Hepatocyte (in vitro differentiated cells): ENCODE data around the gene KRTAP4-4. TPM values are rescaled to one million over a fixed set of nuclear protein-coding genes. Genes with fewer than 3 reads are reported as not detected.
"Not testable (repeated sequence)": the region's sequence is repeated elsewhere in the genome, so short reads cannot be mapped to it uniquely, and the experiment has no call there.

Experiments used
- DNase-seq: peaks from one replicate; pipeline ENCODE4 v3.0.0-alpha.2; 2016; ENCODE audit warnings: low spot score
- H2AFZ ChIP-seq: fragments of 200-600 bp; sonication (generic); 2 replicates; pipeline ENCODE4 v1.6.0; 2016; ENCODE audit warnings: antibody characterized with exemption, mild to moderate bottlenecking
- H3K27ac ChIP-seq: fragments of 200-600 bp; sonication (generic); 2 replicates; pipeline ENCODE4 v1.5.1; 2016; ENCODE audit warnings: mild to moderate bottlenecking
- H3K27me3 ChIP-seq: fragments of 200-600 bp; sonication (generic); 2 replicates; pipeline ENCODE4 v1.6.1; 2016
- H3K36me3 ChIP-seq: fragments of 200-600 bp; sonication (generic); replicated peaks from 2 replicates; pipeline ENCODE4 v1.5.1; 2016; ENCODE audit warnings: low read depth; ENCODE audit not compliant: insufficient read depth
- H3K4me1 ChIP-seq: fragments of 200-600 bp; sonication (generic); 2 replicates; pipeline ENCODE4 v1.5.1; 2016; ENCODE audit warnings: mild to moderate bottlenecking, moderate library complexity; ENCODE audit not compliant: insufficient read depth
- H3K4me2 ChIP-seq: fragments of 200-600 bp; sonication (generic); 2 replicates; pipeline ENCODE4 v1.6.0; 2016
- H3K4me3 ChIP-seq: fragments of 200-600 bp; sonication (generic); 2 replicates; pipeline ENCODE4 v1.5.1; 2016; ENCODE audit warnings: mild to moderate bottlenecking
- H3K79me2 ChIP-seq: fragments of 200-600 bp; sonication (generic); 2 replicates; pipeline ENCODE4 v1.6.0; 2017; ENCODE audit warnings: mild to moderate bottlenecking
- H3K9me2 ChIP-seq: fragments of 200-600 bp; sonication (generic); replicated peaks from 2 replicates; pipeline ENCODE4 v1.6.0; 2017; ENCODE audit warnings: mild to moderate bottlenecking; ENCODE audit not compliant: insufficient read depth
- H3K9me3 ChIP-seq: fragments of 200-600 bp; sonication (generic); 2 replicates; pipeline ENCODE4 v1.5.1; 2016; ENCODE audit warnings: low read depth, mild to moderate bottlenecking
- H4K20me1 ChIP-seq: fragments of 200-600 bp; sonication (generic); 2 replicates; pipeline ENCODE4 v1.6.0; 2016; ENCODE audit warnings: mild to moderate bottlenecking; ENCODE audit not compliant: insufficient read depth, poor library complexity, severe bottlenecking
- CTCF ChIP-seq: fragments of 200-600 bp; sonication (generic); IDR thresholded peaks from 2 replicates; pipeline ENCODE4 v1.5.1; 2016; ENCODE audit warnings: antibody characterized with exemption, mild to moderate bottlenecking; ENCODE audit not compliant: poor library complexity
- EZH2 ChIP-seq: fragments of 200-600 bp; sonication (generic); IDR thresholded peaks from 2 replicates; pipeline ENCODE4 v1.6.1; 2016; ENCODE audit warnings: antibody characterized with exemption, mild to moderate bottlenecking, borderline replicate concordance
- EZH2phosphoT487 ChIP-seq: fragments of 200-600 bp; sonication (generic); IDR thresholded peaks from one replicate; pipeline ENCODE4 v1.6.1; 2018; ENCODE audit warnings: antibody characterized with exemption, mild to moderate bottlenecking, low read depth, moderate library complexity; ENCODE audit not compliant: unreplicated experiment, severe bottlenecking
- WGBS: methylation state at CpG from one replicate; pipeline ENCODE4 v1.1.6; 2016; ENCODE audit warnings: low lambda C conversion rate; ENCODE audit errors: missing lambda C conversion rate; 5-methylcytosine and 5-hydroxymethylcytosine counted together
- polyA plus RNA-seq: library from polyadenylated mRNA; unstranded; fragments of >200 nt; fragmentation: Nextera tagmentation; extraction: Ambion mirVana; gene quantifications from 2 replicates; pipeline ENCODE4 v1.2.1, GENCODE V29; 2016
- total RNA-seq: library from RNA; depleted of rRNA; stranded (reverse); fragments of >200 nt; gene quantifications from 2 replicates; pipeline ENCODE4 v1.2.3, GENCODE V29; 2014

KRTAP4-4 gene
- total and polyA plus RNA-seq, 2 experiments from 2014 or later = not detected

GRCh38 chr17:41168121-41168520 is 7.6 kb upstream of the KRTAP4-4 start, which contains the start of gene KRTAP4-3:
TSS of gene KRTAP4-3 (minus strand) at chr17:41168221. CDS start at chr17:41168172, 49 bp downstream.
- no peaks in the 10 kb centered on the region for H3K9me2 ChIP-seq
- H3K4me2 ChIP-seq = no peak within 1 kb of the TSS
- no peak within 1 kb of the TSS for H3K4me3 ChIP-seq
- H3K27ac ChIP-seq = no peak within 1 kb of the TSS
- H3K36me3 ChIP-seq = no peaks in the 10 kb centered on the region
- no peak within 1 kb of the TSS for H2AFZ ChIP-seq
- peaks cover 2% of the 10 kb centered on the region for H3K27me3 ChIP-seq
- no peaks in the 10 kb centered on the region for H4K20me1 ChIP-seq
- H3K4me1 ChIP-seq = no peaks in the 10 kb centered on the region
- WGBS = 86% methylated on average over 1 of the region's 1 CpG
- TF ChIP-seq EZH2phosphoT487 = no peak
- no peak for TF ChIP-seq CTCF
- TF ChIP-seq EZH2 = no peak
- no peaks in the 10 kb centered on the region for H3K9me3 ChIP-seq
- no peaks in the 10 kb centered on the region for H3K79me2 ChIP-seq
- DNase-seq = no peak

- no peak overlapping the region for H2AFZ ChIP-seq
- no peaks in the 10 kb centered on the region for H3K9me3 ChIP-seq
- no peak overlapping the region for H3K27ac ChIP-seq
- H3K9me2 ChIP-seq = no peaks in the 10 kb centered on the region
- H3K36me3 ChIP-seq = no peaks in the 10 kb centered on the region
- no peaks in the 10 kb centered on the region for H3K79me2 ChIP-seq
- peaks cover 2% of the 10 kb centered on the region for H3K27me3 ChIP-seq
- no peaks in the 10 kb centered on the region for H3K4me1 ChIP-seq
- no peaks in the 10 kb centered on the region for H4K20me1 ChIP-seq
- no peak overlapping the region for H3K4me3 ChIP-seq
- 90% methylated on average over 7 of the region's 7 CpGs for WGBS
- no peak for TF ChIP-seq EZH2phosphoT487
- no peak for TF ChIP-seq CTCF
- TF ChIP-seq EZH2 = no peak
- no peak for DNase-seq
- no peak overlapping the region for H3K4me2 ChIP-seq
These were observed 7.0 kb upstream of the KRTAP4-4 start for GRCh38 chr17:41167561-41167960.

- no peaks in the 10 kb centered on the region for H3K4me1 ChIP-seq
- H3K9me3 ChIP-seq = no peaks in the 10 kb centered on the region
- WGBS = 75% methylated on average over 7 of the region's 7 CpGs
- no peak overlapping the region for H3K4me3 ChIP-seq
- no peak overlapping the region for H3K4me2 ChIP-seq
- H3K27me3 ChIP-seq = no peaks in the 10 kb centered on the region
- H3K9me2 ChIP-seq = no peaks in the 10 kb centered on the region
- H3K27ac ChIP-seq = no peak overlapping the region
- no peak for TF ChIP-seq EZH2
- TF ChIP-seq EZH2phosphoT487 = no peak
- no peak for TF ChIP-seq CTCF
- H3K79me2 ChIP-seq = no peaks in the 10 kb centered on the region
- no peaks in the 10 kb centered on the region for H3K36me3 ChIP-seq
- H2AFZ ChIP-seq = no peak overlapping the region
- DNase-seq = no peak
- H4K20me1 ChIP-seq = no peaks in the 10 kb centered on the region
These were observed 3.3 kb upstream of the KRTAP4-4 start for GRCh38 chr17:41163828-41164227.

GRCh38 chr17:41160190-41160589 is 358 bp downstream of the KRTAP4-4 start:
- not testable (repeated sequence) for H3K4me1 ChIP-seq, H2AFZ ChIP-seq, H3K79me2 ChIP-seq, H3K27me3 ChIP-seq, H3K4me3 ChIP-seq, H3K36me3 ChIP-seq, H4K20me1 ChIP-seq, H3K4me2 ChIP-seq, DNase-seq, H3K9me3 ChIP-seq, H3K9me2 ChIP-seq, H3K27ac ChIP-seq
- WGBS = 82% methylated on average over 3 of the region's 3 CpGs
